NCI-H1105 (cell line): ENCODE measurements around the gene FGF12.

Experiments used
- DNase-seq: peaks from one replicate; lab custom pipeline; 2025; lab: John Stamatoyannopoulos, UW

Gene FGF12

GRCh38 chr3:192108820-192109219, 618.5 kb downstream of the FGF12 start:
- DNase-seq, result no peak

- no peak for DNase-seq
Observed at GRCh38 chr3:192106543-192106942, 620.8 kb downstream of the FGF12 start.

GRCh38 chr3:192092388-192093005, 634.8 kb downstream of the FGF12 start:
- DNase-seq, result no peak

GRCh38 chr3:192091831-192092230, 635.5 kb downstream of the FGF12 start:
- DNase-seq, result no peak

GRCh38 chr3:192090586-192090985, 636.8 kb downstream of the FGF12 start:
- no peak for DNase-seq
